HEK293 (cell line): ENCODE results near the gene PAAF1.
"Not testable (repeated sequence)": the region's sequence is repeated elsewhere in the genome, so short reads cannot be mapped to it uniquely, and the experiment has no call there.

ENCODE experiments used
- CTCF ChIA-PET: fragments of 350-600 bp; formaldehyde crosslinking; extraction: SDS; loops from one replicate; lab custom pipeline; 2021; ENCODE audit warnings: antibody characterized with exemption; lab: Yijun Ruan, JAX
- POLR2A ChIA-PET: fragments of 300-600 bp; formaldehyde crosslinking; extraction: SDS; loops from one replicate; lab custom pipeline; 2020; ENCODE audit warnings: antibody characterized with exemption, inconsistent platforms; lab: Yijun Ruan, JAX
- H3K27ac ChIP-seq: fragments of 200-500 bp; sonication (Bioruptor generic); 2 replicates; pipeline ENCODE4 v1.5.1; 2014; ENCODE audit warnings: low read depth, low read length, control low read depth, inconsistent platforms; ENCODE audit errors: extremely low read depth
- H3K36me3 ChIP-seq, 2 experiments: fragments of 200-500 bp in 1 of 2; sonication (Bioruptor generic) in 1 of 2; 1 replicate in 1 of 2; 2 replicates in 1 of 2; pipeline ENCODE4 v1.5.1; 2014 to 2017; ENCODE audit warnings: inconsistent platforms in 2 of 2, low read length in 2 of 2; ENCODE audit not compliant: control insufficient read depth in 2 of 2, insufficient read depth in 1 of 2
- H3K4me1 ChIP-seq: fragments of 200-500 bp; sonication (Bioruptor generic); 2 replicates; pipeline ENCODE4 v1.5.1; 2014; ENCODE audit warnings: mild to moderate bottlenecking, low read length, inconsistent platforms; ENCODE audit not compliant: control insufficient read depth, insufficient read depth
- H3K4me3 ChIP-seq: 2 replicates; pipeline ENCODE4 v1.5.1; 2011; ENCODE audit warnings: low read depth, mild to moderate bottlenecking, control low read depth, low read length, moderate library complexity
- H3K9me3 ChIP-seq: fragments of 200-500 bp; sonication (Bioruptor generic); 2 replicates; pipeline ENCODE4 v1.5.1; 2014; ENCODE audit warnings: low read depth, low read length, inconsistent platforms; ENCODE audit not compliant: control insufficient read depth, insufficient read depth
- ATF2 ChIP-seq: fragments of 450-650 bp; formaldehyde crosslinking; IDR thresholded peaks from 2 replicates; pipeline ENCODE4 v1.5.1; 2016; ENCODE audit warnings: missing biosample characterization, missing genetic modification characterization, low read depth
- FEZF1 ChIP-seq: fragments of 450-650 bp; formaldehyde crosslinking; IDR thresholded peaks from 2 replicates; pipeline ENCODE4 v1.5.1; 2016; ENCODE audit warnings: missing biosample characterization, missing genetic modification characterization
- GLIS1 ChIP-seq: fragments of 450-650 bp; formaldehyde crosslinking; IDR thresholded peaks from 2 replicates; pipeline ENCODE4 v1.5.1; 2016; ENCODE audit warnings: missing biosample characterization, missing genetic modification characterization
- HOXC10 ChIP-seq: sonication (generic); formaldehyde crosslinking; IDR thresholded peaks from 2 replicates; pipeline ENCODE4 v1.8.1; 2023; ENCODE audit warnings: mild to moderate bottlenecking, missing genetic modification reagents
- HOXD13 ChIP-seq: sonication (generic); formaldehyde crosslinking; IDR thresholded peaks from 2 replicates; pipeline ENCODE4 v1.8.0; 2022; ENCODE audit warnings: missing genetic modification reagents, borderline replicate concordance
- OSR2 ChIP-seq: fragments of 450-650 bp; formaldehyde crosslinking; IDR thresholded peaks from 2 replicates; pipeline ENCODE4 v1.5.1; 2016; ENCODE audit warnings: missing biosample characterization, missing genetic modification characterization
- PRDM2 ChIP-seq: fragments of 450-650 bp; formaldehyde crosslinking; IDR thresholded peaks from 2 replicates; pipeline ENCODE4 v1.5.1; 2016; ENCODE audit warnings: missing biosample characterization, missing genetic modification characterization, borderline replicate concordance
- TRIM28 ChIP-seq: IDR thresholded peaks from 2 replicates; pipeline ENCODE4 v1.6.1; 2011; ENCODE audit warnings: low read length, control low read depth, borderline replicate concordance
- WT1 ChIP-seq: fragments of 450-650 bp; formaldehyde crosslinking; IDR thresholded peaks from 2 replicates; pipeline ENCODE4 v1.5.1; 2016; ENCODE audit warnings: missing biosample characterization, missing genetic modification characterization
- ZBTB17 ChIP-seq: fragments of 450-650 bp; formaldehyde crosslinking; IDR thresholded peaks from 2 replicates; pipeline ENCODE4 v1.5.1; 2016; ENCODE audit warnings: missing biosample characterization, missing genetic modification characterization
- ZBTB20 ChIP-seq: fragments of 450-650 bp; formaldehyde crosslinking; IDR thresholded peaks from 2 replicates; pipeline ENCODE4 v1.5.1; 2016; ENCODE audit warnings: missing biosample characterization, missing genetic modification characterization
- ZFP37 ChIP-seq: fragments of 450-650 bp; formaldehyde crosslinking; IDR thresholded peaks from 2 replicates; pipeline ENCODE4 v1.5.1; 2016; ENCODE audit warnings: missing biosample characterization, missing genetic modification characterization
- ZIC2 ChIP-seq: fragments of 450-650 bp; formaldehyde crosslinking; IDR thresholded peaks from 2 replicates; pipeline ENCODE4 v1.5.1; 2016; ENCODE audit warnings: missing biosample characterization, missing genetic modification characterization
- ZNF132 ChIP-seq: fragments of 450-650 bp; formaldehyde crosslinking; IDR thresholded peaks from 2 replicates; pipeline ENCODE4 v1.5.1; 2017; ENCODE audit warnings: missing biosample characterization, missing genetic modification characterization, borderline replicate concordance
- ZNF155 ChIP-seq: fragments of 450-650 bp; formaldehyde crosslinking; IDR thresholded peaks from 2 replicates; pipeline ENCODE4 v1.5.1; 2016; ENCODE audit warnings: missing biosample characterization, missing genetic modification characterization
- ZNF292 ChIP-seq: fragments of 450-650 bp; formaldehyde crosslinking; IDR thresholded peaks from 2 replicates; pipeline ENCODE4 v1.5.1; 2016; ENCODE audit warnings: low read depth, missing biosample characterization, missing genetic modification characterization, borderline replicate concordance
- ZNF404 ChIP-seq: fragments of 450-650 bp; formaldehyde crosslinking; IDR thresholded peaks from 2 replicates; pipeline ENCODE4 v1.5.1; 2017; ENCODE audit warnings: missing biosample characterization, missing genetic modification characterization
- ZNF549 ChIP-seq: fragments of 450-650 bp; IDR thresholded peaks from 2 replicates; pipeline ENCODE4 v1.5.1; 2018; ENCODE audit warnings: missing biosample characterization, missing genetic modification characterization, mild to moderate bottlenecking, inconsistent platforms, moderate library complexity
- ZNF571 ChIP-seq: fragments of 450-650 bp; formaldehyde crosslinking; IDR thresholded peaks from 2 replicates; pipeline ENCODE4 v1.5.0; 2017; ENCODE audit warnings: missing biosample characterization, missing genetic modification characterization
- ZNF585B ChIP-seq: fragments of 450-650 bp; formaldehyde crosslinking; IDR thresholded peaks from 2 replicates; pipeline ENCODE4 v1.5.1; 2016; ENCODE audit warnings: missing biosample characterization, missing genetic modification characterization
- ZNF600 ChIP-seq: fragments of 450-650 bp; formaldehyde crosslinking; IDR thresholded peaks from 2 replicates; pipeline ENCODE4 v1.5.1; 2016; ENCODE audit warnings: missing biosample characterization, missing genetic modification characterization
- ZNF670 ChIP-seq: fragments of 450-650 bp; formaldehyde crosslinking; IDR thresholded peaks from 2 replicates; pipeline ENCODE4 v1.5.1; 2016; ENCODE audit warnings: missing biosample characterization, missing genetic modification characterization, low read depth
- ZNF791 ChIP-seq: fragments of 450-650 bp; formaldehyde crosslinking; IDR thresholded peaks from 2 replicates; pipeline ENCODE4 v1.5.1; 2016; ENCODE audit warnings: missing biosample characterization, missing genetic modification characterization
- ZNF830 ChIP-seq: fragments of 450-650 bp; IDR thresholded peaks from 2 replicates; pipeline ENCODE4 v1.5.0; 2018; ENCODE audit warnings: missing biosample characterization, missing genetic modification characterization, low read depth, mild to moderate bottlenecking, moderate library complexity

Gene PAAF1

GRCh38 chr11:73932781-73933180 is 56.0 kb downstream of the PAAF1 start (continued):
- TF ChIP-seq PRDM2 (tag by site-specific recombination) (no peak), ZNF571 (tag by site-specific recombination) (no peak), ZNF132 (tag by site-specific recombination) (no peak), ZBTB20 (tag by site-specific recombination) (no peak), ZNF600 (tag by site-specific recombination) (no peak)

DNA sequence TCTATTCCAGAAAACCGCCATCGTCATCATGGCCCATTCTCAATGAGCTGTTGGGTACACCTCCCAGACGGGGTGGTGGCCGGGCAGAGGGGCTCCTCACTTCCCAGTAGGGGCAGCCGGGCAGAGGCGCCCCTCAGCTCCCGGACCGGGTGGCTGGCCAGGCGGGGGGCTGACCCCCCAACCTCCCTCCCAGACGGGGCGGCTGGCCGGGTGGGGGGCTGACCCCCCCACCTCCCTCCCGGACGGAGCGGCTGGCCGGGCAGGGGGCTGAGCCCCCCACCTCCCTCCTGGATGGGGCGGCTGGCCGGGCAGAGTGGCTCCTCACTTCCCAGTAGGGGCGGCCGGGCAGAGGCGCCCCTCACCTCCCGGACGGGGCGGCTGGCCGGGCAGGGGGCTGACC is 59.2 kb downstream of the PAAF1 start:
- H3K9me3 ChIP-seq, POLR2A ChIA-PET, H3K4me3 ChIP-seq, H3K27ac ChIP-seq, H3K4me1 ChIP-seq, CTCF ChIA-PET: not testable (repeated sequence)
- peaks cover 0 to 24% of the 10 kb centered on the region in 2 experiments; a peak in 2 of 3 replicates for H3K36me3 ChIP-seq

GRCh38 chr11:73939096-73939495 is 62.3 kb downstream of the PAAF1 start:
- peaks cover 0 to 14% of the 10 kb centered on the region in 2 experiments; a peak in 1 of 3 replicates for H3K36me3 ChIP-seq
- no peak overlapping the region for H3K4me3 ChIP-seq
- ChIA-PET POLR2A (no interaction called here), CTCF (interaction anchor here (0.7 kb wide), 1 partner anchor 852 kb away, joined by 3 read pairs; no protein-coding TSS in a partner anchor)
- no peaks in the 10 kb centered on the region for H3K4me1 ChIP-seq
- H3K9me3 ChIP-seq: no peaks in the 10 kb centered on the region
- TF ChIP-seq ZNF292 (tag by site-specific recombination) (no peak), ZNF585B (tag by site-specific recombination) (no peak), TRIM28 (peak; percentile 87; the same call in 1 of the 2 replicates), GLIS1 (tag by site-specific recombination) (peak; percentile 58), OSR2 (tag by site-specific recombination) (0 out of 2 replicates have a peak, but pooled peaks have one; percentile 29), ZNF830 (no peak), ZNF791 (no peak)
- TF ChIP-seq, all 188 proteins: peak for 3
- H3K27ac ChIP-seq: no peak overlapping the region

GRCh38 chr11:73940801-73941570 is 64.2 kb downstream of the PAAF1 start:
- no peaks in the 10 kb centered on the region for H3K9me3 ChIP-seq
- no peak overlapping the region for H3K27ac ChIP-seq
- no peaks in the 10 kb centered on the region for H3K4me1 ChIP-seq
- POLR2A ChIA-PET: no interaction called here
- CTCF ChIA-PET: interaction anchor here (0.6 to 0.8 kb wide), 3 partner anchors 10 to 583 kb away, joined by 3 to 4 read pairs (median 3); no protein-coding TSS in a partner anchor
- peaks cover 0 to 5% of the 10 kb centered on the region in 2 experiments; a peak in 1 of 3 replicates for H3K36me3 ChIP-seq
- H3K4me3 ChIP-seq: no peak overlapping the region
- TF ChIP-seq ZIC2 (tag by site-specific recombination) (no peak), ZNF549 (tag by site-specific recombination) (no peak), FEZF1 (no peak), WT1 (no peak), ZBTB17 (tag by site-specific recombination) (no peak), ZNF670 (tag by site-specific recombination) (no peak), ATF2 (tag by site-specific recombination) (no peak), ZNF155 (no peak), HOXC10 (CRISPR knock-in tag) (no peak), ZFP37 (tag by site-specific recombination) (no peak), ZNF404 (tag by site-specific recombination) (no peak), HOXD13 (CRISPR knock-in tag) (no peak), ZBTB20 (tag by site-specific recombination) (no peak)
